HEK293T (cell line): Measurements from ENCODE around the gene HMCES.

Source experiments
- CTCF ChIA-PET: fragments of 350-600 bp; formaldehyde crosslinking; extraction: SDS; loops from one replicate; lab custom pipeline; 2021; ENCODE audit warnings: antibody characterized with exemption, inconsistent platforms; lab: Yijun Ruan, JAX
- POLR2A ChIA-PET: fragments of 350-600 bp; formaldehyde crosslinking; extraction: SDS; loops from one replicate; lab custom pipeline; 2020; ENCODE audit warnings: antibody characterized with exemption, inconsistent platforms; lab: Yijun Ruan, JAX
- DNase-seq: peaks from one replicate; pipeline ENCODE4 v3.0.0; 2012; ENCODE audit warnings: mixed read lengths; ENCODE audit errors: extremely low spot score
- ARNT ChIP-seq: fragments of 450-650 bp; IDR thresholded peaks from 2 replicates; pipeline ENCODE4 v1.6.1; 2017; ENCODE audit warnings: mild to moderate bottlenecking
- BHLHE40 ChIP-seq: fragments of 450-650 bp; IDR thresholded peaks from 2 replicates; pipeline ENCODE4 v1.6.1; 2016; ENCODE audit warnings: mild to moderate bottlenecking, moderate library complexity, borderline replicate concordance
- CTBP1 ChIP-seq: fragments of 450-650 bp; IDR thresholded peaks from 2 replicates; pipeline ENCODE4 v1.6.1; 2016; ENCODE audit warnings: borderline replicate concordance
- ELF4 ChIP-seq: fragments of 450-650 bp; IDR thresholded peaks from 2 replicates; pipeline ENCODE4 v1.6.1; 2017; ENCODE audit warnings: antibody characterized with exemption
- FOXA1 ChIP-seq: fragments of 450-650 bp; IDR thresholded peaks from 2 replicates; pipeline ENCODE4 v1.6.1; 2016; ENCODE audit warnings: mild to moderate bottlenecking
- FOXK2 ChIP-seq: fragments of 450-650 bp; IDR thresholded peaks from 2 replicates; pipeline ENCODE4 v1.6.1; 2016; ENCODE audit warnings: mild to moderate bottlenecking
- FOXM1 ChIP-seq: fragments of 450-650 bp; IDR thresholded peaks from 2 replicates; pipeline ENCODE4 v1.6.1; 2017; ENCODE audit warnings: mild to moderate bottlenecking, borderline replicate concordance
- HDGF ChIP-seq: fragments of 450-650 bp; IDR thresholded peaks from 2 replicates; pipeline ENCODE4 v1.6.1; 2017; ENCODE audit warnings: antibody characterized with exemption, borderline replicate concordance
- L3MBTL2 ChIP-seq: fragments of 450-650 bp; conservative IDR thresholded peaks from 2 replicates; pipeline ENCODE4 v1.6.1; 2016; ENCODE audit warnings: mild to moderate bottlenecking
- LEF1 ChIP-seq: fragments of 450-650 bp; IDR thresholded peaks from 2 replicates; pipeline ENCODE4 v1.6.1; 2017; ENCODE audit warnings: mild to moderate bottlenecking, borderline replicate concordance
- NFRKB ChIP-seq: fragments of 450-650 bp; IDR thresholded peaks from 2 replicates; pipeline ENCODE4 v1.6.1; 2016; ENCODE audit warnings: mild to moderate bottlenecking, moderate library complexity
- SP1 ChIP-seq: fragments of 450-650 bp; IDR thresholded peaks from 2 replicates; pipeline ENCODE4 v1.6.1; 2017
- SUZ12 ChIP-seq: fragments of 450-650 bp; IDR thresholded peaks from 2 replicates; pipeline ENCODE4 v1.6.1; 2016; ENCODE audit warnings: mild to moderate bottlenecking
- TARDBP ChIP-seq: fragments of 450-650 bp; IDR thresholded peaks from 2 replicates; pipeline ENCODE4 v1.6.1; 2016
- ZNF384 ChIP-seq: fragments of 450-650 bp; IDR thresholded peaks from 2 replicates; pipeline ENCODE4 v1.6.1; 2016
- TF ChIP-seq, protein P1 (sequence below): fragments of 450-650 bp; IDR thresholded peaks from 2 replicates; pipeline ENCODE4 v1.6.1; 2016

Gene HMCES

DNA sequence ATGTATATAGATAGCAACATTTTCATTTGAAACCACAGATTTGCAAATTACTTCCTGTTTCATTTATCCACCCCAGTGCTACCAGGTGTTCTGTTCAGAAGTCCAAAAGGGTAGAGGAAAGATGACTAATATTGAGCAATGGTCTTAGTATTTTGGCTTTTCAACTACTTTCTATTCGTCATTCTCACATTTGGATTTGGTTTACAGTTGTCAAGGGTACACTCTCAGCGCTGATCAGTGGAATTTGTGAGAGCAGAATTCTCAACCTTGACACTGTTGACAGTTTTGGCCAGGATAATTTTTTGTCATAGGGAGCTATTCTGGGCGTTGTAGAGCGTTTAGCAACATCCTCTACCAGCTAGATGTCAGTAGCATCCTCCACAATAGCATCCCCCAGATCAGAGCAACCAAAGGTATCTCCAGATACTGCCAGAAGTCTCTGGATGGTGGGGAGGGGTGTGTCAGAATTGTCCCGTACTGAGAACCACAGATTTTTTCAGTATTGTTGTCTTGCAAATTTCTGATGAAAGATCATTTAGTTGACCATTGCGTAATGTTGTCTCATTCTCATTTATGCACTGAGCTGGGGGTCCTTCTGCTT is 4.2 kb downstream of the HMCES start:
- ChIA-PET CTCF (no interaction called here), POLR2A (interaction anchor here (1.4 kb wide), 1 partner anchor 33 kb away, joined by 13 read pairs; a partner anchor contains a TSS)
- TF ChIP-seq TARDBP (no peak), L3MBTL2 (no peak), NFRKB (no peak)
- DNase-seq, result no peak

DNA sequence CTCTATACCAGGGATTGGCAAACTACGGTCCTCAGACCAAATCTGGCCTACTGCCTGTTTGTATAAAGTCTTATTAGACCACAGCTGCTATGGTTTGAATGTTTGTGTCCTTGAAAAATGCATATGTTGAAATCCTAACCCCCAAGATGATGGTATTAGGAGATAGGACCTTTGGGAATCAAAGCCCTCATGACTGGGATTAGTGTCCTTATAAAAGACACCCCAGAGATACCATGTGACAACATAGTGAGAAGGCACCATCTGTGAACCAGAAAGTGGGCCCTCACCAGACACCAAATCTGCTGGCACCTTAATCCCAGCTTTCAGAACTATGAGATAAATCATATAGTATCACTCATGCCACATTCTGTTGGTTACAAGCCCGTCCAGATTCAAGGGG is 7.4 kb downstream of the HMCES start:
- no peak for DNase-seq
- ChIA-PET POLR2A (no interaction called here), CTCF (no interaction called here)
- TF ChIP-seq CTBP1 (no peak), ELF4 (no peak), L3MBTL2 (no peak), ARNT (no peak), SP1 (no peak), FOXM1 (no peak), TARDBP (no peak), SUZ12 (no peak), BHLHE40 (no peak), NFRKB (no peak), FOXA1 (no peak), HDGF (no peak), ZNF384 (no peak), FOXK2 (no peak), LEF1 (no peak)
- TF ChIP-seq, protein P1, sequence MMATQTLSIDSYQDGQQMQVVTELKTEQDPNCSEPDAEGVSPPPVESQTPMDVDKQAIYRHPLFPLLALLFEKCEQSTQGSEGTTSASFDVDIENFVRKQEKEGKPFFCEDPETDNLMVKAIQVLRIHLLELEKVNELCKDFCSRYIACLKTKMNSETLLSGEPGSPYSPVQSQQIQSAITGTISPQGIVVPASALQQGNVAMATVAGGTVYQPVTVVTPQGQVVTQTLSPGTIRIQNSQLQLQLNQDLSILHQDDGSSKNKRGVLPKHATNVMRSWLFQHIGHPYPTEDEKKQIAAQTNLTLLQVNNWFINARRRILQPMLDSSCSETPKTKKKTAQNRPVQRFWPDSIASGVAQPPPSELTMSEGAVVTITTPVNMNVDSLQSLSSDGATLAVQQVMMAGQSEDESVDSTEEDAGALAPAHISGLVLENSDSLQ, result no peak

DNA sequence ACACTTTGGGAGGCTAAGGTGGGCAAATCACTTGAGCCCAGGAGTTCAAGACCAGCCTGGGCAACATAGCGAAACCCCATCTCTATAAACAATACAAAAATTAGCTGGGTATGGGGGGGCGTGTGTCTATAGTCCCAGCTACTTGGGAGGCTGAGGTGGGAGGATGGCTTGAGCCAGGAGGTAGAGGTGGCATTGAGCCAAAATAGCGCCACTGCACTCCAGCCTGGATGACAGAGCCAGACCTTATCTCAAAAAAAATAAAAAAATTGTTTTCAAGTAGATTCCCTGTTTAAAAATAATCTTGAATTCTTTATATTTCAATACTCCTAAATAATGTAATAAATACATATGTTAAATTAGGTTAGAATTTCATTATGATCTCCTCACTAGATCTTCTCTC is 9.8 kb downstream of the HMCES start:
- ChIA-PET POLR2A (interaction anchor here (2.1 kb wide), 1 partner anchor 9 kb away, joined by 10 read pairs; the partner anchor contains the start of gene HMCES), CTCF (no interaction called here)
- TF ChIP-seq, protein P1, result no peak
- TF ChIP-seq HDGF (no peak), TARDBP (no peak), FOXM1 (no peak)
- DNase-seq, result no peak

DNA sequence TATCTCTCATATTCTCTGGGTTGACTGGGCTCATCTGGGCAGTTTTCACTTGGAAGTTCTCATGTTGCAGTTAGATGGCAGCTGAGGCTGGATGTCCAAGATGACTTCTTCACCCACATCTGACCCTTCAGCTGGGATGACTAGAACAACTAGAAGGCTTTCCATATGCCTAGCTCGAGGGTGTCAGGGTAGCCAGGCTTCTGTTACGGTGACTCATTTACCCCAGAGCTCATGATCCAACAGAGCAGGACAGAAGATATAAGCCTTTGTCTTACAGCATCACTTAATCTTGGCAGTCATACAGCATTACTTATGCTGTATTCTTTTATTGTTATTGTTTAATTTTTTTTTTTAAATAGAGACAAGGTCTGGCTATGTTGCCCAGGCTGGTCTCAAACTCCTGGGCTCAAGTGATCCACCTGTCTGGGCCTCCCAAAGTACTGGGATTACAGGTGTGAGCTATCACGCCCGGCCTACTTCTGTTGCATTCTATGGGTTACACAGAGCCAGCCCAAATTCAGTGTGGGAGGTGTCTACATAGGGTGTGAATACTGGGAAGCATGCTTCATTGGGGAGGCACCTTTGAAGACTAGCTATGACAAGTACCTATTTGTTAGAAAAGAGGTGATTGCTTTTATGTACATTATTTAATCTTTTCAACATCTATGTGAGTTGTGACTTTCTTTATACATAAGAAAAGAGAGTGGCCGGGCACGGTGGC is 10.7 kb downstream of the HMCES start:
- POLR2A ChIA-PET, result interaction anchor here (2.1 kb wide), 1 partner anchor 10 kb away, joined by 10 read pairs; the partner anchor contains the start of gene HMCES
- no peak for DNase-seq
- CTCF ChIA-PET, result no interaction called here
- TF ChIP-seq ZNF384, result no peak

DNA sequence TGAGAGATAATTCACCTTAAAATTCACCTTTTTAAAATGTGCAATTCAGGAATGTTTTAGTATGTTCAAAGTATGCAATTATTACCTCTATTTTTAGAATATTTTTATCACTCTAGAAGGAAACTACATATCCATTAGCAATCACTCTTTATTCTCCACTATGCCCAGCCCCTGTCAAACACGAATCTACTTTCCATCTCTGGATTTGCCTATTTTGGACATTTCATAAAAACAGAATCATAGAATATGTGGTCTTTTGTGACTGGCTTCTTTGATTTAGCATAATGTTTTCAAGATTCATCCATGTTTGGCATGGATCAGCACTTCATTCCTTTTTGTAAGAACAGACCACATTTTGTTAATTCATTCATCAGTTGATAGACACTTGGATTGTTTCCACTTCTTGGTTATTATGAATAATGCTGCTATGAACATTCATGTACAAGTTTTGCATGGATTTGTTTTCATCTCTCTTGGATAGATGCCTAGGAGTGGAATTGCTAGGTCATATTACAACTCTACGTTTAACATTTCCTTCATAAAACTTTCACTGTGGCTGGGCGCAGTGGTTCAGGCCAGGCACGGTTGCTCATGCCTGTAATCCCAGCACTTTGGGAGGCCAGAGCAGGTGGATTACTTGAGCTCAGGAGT is 12.7 kb downstream of the HMCES start:
- POLR2A ChIA-PET, result interaction anchor here (1.1 kb wide), 1 partner anchor 25 kb away, joined by 4 read pairs; a partner anchor contains a TSS
- DNase-seq, result no peak
- CTCF ChIA-PET, result no interaction called here
- TF ChIP-seq ELF4 (no peak), BHLHE40 (no peak), SUZ12 (no peak), HDGF (no peak)

GRCh38 chr3:129295286-129295685 is 16.6 kb downstream of the HMCES start:
- ChIA-PET CTCF (no interaction called here), POLR2A (no interaction called here)
- TF ChIP-seq FOXA1 (no peak), ARNT (no peak)
- DNase-seq, result no peak

DNA sequence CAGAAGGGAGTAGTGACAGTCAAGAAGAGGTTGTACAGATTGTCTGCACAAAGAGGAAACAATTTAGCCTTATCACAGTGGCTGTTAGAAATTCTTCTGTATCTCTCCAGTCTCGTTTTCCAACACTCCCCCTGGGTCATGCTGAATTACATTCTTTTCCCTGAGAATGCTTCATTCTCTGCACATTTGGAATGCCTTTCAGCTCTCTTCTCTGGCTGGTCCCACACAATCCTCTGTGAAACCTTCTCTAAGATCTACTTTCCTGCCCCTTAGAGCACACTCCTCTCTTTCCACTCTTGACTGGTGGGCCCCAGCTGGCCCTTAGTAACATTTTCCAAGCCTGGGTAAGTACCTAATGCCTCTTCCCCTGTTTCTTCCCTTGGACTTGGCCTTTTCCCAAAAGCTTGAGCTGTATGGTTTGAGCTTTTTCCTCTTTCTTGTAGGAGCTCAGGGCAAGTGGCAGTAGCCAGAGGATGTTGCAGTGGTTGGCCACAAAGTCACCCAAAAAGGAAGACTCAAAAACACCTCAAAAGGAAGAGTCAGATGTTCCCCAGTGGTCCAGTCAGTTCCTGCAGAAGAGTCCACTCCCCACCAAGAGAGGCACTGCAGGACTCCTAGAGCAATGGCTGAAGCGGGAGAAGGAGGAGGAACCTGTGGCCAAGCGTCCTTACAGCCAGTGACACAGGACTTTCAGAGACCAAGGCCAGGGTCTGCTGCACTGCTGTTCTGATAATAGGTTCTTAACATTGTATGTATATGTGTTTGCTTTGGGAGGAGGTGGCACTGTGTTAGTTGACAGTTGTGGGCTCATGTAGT is 25.7 kb downstream of the HMCES start:
- DNase-seq, result no peak
- ChIA-PET POLR2A (interaction anchor here (1.0 to 1.2 kb wide), 3 partner anchors 9 to 20 kb away, joined by 3 read pairs; a partner anchor contains a TSS), CTCF (interaction anchor here (1.4 kb wide), 1 partner anchor 12 kb away, joined by 3 read pairs; a partner anchor contains a TSS)
- TF ChIP-seq, protein P1, result no peak
- TF ChIP-seq CTBP1 (no peak), HDGF (no peak), ELF4 (no peak), FOXM1 (no peak), BHLHE40 (no peak), TARDBP (no peak), SUZ12 (no peak), ZNF384 (no peak), L3MBTL2 (no peak), NFRKB (no peak), LEF1 (no peak), ARNT (no peak), SP1 (no peak)
